ENCODE measurements around the gene PIK3C2B.

Gene PIK3C2B

DNA sequence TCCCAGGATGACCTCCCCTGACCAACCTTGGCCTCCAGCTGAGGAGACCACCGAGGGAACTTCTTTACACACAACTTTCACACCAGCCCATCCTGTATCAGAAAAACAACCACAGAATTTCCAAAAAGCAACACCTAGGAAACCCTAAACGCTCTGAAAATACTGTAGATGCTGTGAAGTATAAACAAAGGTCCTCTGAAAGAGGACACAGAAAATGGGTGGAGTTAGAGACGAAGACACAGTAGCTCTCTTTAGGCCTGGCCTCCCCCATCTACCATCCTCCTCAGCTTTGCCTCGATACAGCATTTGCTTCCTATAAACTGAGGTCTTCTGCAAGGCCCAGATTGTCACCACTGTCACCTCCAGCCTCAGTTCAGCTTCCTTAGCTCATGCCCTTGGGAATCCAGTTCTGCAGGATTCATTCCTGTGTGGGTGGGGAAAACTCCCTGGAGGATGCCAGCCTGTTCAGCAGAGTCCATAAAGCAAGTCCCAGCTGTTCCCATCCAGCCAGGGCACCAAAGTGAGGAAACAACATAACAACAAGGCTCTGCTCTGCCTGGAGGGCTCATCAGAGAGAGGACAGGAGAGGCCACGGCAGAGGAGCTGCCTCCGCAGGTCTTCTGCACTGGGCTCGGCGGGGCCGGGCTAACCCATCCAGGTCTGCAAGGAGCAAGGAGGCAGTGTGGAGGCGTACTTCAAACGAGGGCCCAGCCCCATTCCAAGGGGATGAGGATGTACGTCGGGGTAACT, 15.0 kb downstream of the PIK3C2B start:
- no peak for DNase-seq (ENCODE audit: low spot score)

- DNase-seq (ENCODE audit: low spot score) = no peak
These were observed 15.7 kb downstream of the PIK3C2B start for GRCh38 chr1:204478921-204479320.

DNA sequence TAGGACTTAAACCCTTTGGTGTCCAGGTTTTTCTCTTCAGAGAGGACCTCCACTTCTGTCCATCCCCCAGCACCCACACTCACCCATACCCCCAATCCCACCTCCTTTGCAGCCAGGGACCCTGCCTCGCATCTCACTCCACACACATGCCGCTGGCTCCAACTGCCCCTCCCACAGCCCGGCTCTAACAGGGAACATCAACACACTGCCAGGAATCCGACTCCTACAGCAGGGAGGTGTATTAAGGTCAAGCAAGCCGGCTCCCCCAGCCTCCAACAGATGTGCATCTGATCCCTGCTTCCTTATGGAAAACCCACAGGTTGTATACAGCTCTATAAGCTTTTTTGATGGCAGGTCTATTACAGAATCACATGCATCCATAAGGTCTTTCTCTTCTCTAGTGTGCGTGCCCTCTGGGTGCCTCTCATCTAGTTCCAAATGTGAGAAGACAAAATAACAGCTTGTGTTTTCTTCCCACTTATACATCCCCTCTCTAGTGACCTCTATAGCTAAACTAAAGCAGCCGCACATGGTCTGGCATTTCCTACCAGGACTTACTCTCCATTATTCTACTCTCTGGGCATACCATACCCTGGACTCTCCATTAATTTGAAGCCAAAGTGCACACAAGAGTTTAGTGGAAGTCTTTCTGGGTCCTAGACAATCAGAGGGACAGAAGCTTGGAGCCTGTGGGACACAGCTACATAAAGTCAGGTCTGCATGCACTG, 16.3 kb downstream of the PIK3C2B start:
- no peak for DNase-seq (ENCODE audit: low spot score)

- no peak for DNase-seq (ENCODE audit: low spot score)
These were observed 17.4 kb downstream of the PIK3C2B start for GRCh38 chr1:204477036-204477740.

DNA sequence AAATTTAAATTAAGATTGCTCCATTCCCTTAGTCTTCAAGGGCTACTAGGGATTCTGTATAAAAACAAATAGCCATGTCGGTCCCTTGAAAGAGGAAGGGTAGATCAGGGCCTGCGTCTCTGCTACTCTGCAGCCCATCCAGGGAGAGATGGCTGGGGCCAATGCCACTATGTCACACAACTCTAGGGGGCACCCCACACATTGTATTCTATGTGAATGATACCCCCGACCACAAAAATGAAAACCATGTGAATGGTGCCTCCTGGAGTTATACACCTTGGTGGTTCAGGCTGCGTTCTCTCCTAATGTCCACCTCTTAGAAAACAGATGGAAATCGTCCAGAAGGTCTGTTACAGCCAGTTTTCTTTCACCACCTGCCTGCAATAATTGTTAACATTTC, 18.0 kb downstream of the PIK3C2B start:
- no peak for DNase-seq (ENCODE audit: low spot score)

DNA sequence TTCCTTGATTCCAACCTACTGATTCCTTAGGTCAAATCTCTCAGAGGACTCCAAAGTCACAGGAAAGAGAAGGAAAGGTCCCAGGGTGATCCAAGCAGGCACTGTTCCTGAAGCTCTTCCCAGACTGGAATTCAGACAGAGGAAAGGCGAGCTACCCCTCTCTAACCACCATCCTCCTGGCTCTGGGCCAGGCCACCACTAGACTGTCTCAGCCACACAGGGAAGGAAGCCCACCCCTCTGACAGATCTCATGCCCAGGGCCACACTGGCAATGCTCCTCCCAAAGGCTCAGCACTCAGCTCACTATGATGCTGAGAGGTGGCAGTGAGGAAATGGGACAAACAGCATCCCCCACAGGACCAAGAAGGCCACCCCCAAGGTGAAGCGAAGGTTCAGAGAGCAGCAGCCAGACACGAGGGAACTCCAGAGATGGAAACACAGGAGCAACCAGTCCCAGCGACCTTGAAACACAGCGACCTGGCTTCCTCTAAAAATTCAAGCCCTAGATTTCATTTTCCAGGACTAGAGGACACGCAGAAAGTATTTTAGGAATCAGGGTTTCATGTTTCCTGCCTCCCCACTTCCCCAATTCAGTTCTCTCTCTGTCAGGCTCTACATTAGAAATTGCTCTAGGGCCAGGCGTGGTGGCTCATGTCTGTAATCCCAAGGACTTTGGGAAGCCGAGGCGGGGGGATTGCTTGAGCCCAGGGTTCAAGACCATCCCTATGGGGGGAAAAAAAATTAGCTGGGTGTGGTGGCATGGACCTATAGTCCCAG, 18.8 kb downstream of the PIK3C2B start:
- DNase-seq (ENCODE audit: low spot score) = no peak

DNA sequence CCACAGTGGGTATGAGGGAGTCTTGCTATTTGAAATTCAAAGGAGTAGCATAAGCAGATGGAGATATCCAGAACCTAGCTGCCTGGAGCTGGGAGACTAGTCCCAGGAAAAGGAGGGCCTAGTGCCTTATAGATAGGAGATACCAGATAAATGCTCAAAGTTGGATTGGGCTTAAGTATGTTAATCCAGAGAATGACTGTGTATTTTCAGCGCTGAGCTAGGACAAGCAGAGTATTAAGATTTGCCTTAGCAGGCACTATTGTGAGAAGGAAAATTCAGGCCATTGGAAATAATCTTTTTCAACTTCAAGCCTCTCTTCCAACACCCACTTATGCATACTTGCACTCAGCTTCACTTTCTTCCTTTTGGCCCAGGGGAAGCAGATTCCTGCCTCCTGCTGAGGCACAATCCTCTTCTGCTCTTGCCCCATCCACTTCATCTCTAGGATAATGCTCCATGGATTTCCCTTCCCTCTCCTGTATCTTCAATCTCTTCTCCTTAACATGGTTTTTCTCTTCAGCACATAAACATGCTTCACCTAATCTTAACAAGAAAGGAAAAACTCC, 21.1 kb downstream of the PIK3C2B start:
- DNase-seq (ENCODE audit: low spot score) = no peak

GRCh38 chr1:204472660-204473059, 21.9 kb downstream of the PIK3C2B start:
- no peak for DNase-seq (ENCODE audit: low spot score)

DNA sequence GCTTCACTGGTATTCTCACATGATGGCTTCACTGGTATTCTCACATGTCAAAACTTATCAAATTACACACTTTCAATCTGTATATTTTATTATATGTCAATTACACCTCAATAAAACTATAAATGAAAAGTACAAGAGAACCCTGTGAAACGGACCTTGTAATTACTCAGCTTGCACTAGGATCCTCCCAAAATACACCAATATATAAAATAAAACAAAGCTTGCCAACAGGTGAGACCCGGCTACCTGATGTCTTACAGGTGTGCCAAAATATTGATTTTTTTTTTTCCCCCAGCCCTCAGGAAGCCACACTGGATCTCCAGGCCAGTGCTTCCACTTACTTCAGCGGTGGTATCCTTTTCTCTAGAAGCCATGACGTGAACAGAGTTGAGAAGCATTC, 22.9 kb downstream of the PIK3C2B start:
- no peak for DNase-seq (ENCODE audit: low spot score)

GRCh38 chr1:204469304-204469703, 25.3 kb downstream of the PIK3C2B start:
- no peak for DNase-seq (ENCODE audit: low spot score)

GRCh38 chr1:204468766-204469302, 25.8 kb downstream of the PIK3C2B start:
- DNase-seq (ENCODE audit: low spot score) = no peak

GRCh38 chr1:204468206-204468605, 26.4 kb downstream of the PIK3C2B start:
- DNase-seq (ENCODE audit: low spot score) = no peak

GRCh38 chr1:204466416-204467405, 27.9 kb downstream of the PIK3C2B start:
- DNase-seq (ENCODE audit: low spot score) = no peak

GRCh38 chr1:204465546-204466415, 28.8 kb downstream of the PIK3C2B start:
- peak; percentile 25 for DNase-seq (ENCODE audit: low spot score)

DNA sequence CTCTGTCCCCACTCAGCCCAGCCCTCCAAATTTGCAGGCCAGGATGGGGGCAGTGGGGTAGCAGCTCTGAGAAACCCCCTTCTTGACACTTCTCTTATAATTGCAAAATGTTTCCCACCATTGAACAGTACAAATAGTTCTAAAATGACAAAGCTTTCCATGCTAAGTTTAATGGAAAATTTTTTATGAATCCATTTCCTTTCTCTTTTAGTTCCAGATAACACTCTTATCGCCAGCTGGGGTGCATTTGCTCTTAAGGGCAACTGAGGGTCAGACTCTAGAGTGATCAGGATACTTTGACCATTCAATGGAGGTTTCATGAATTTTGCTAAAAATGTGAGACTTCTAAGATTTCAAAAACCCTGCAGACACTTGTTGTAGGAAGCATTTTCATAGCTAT, 29.9 kb downstream of the PIK3C2B start:
- no peak for DNase-seq (ENCODE audit: low spot score)

DNA sequence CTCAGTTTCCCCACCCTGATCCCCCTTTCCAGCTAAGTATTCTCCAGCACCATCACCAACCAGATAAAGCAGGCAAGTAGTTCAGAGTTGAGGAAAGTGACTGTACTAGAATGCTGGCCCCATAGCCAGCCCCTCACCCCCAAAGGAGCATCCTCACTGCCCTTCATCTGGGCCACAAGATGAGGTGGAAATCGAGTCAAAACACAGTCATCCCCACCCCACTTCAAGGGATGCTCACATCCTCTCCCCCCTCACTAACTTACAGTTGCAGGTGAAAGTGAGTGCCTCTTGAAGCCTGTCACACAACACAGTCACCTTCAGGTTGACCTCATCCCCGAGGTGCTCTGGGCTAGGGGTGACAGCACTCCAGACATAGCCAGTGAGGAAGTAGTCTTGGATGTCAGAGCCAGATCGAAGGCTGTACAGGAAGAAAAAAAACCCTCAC, 30.4 kb downstream of the PIK3C2B start:
- no peak for DNase-seq (ENCODE audit: low spot score)

DNA sequence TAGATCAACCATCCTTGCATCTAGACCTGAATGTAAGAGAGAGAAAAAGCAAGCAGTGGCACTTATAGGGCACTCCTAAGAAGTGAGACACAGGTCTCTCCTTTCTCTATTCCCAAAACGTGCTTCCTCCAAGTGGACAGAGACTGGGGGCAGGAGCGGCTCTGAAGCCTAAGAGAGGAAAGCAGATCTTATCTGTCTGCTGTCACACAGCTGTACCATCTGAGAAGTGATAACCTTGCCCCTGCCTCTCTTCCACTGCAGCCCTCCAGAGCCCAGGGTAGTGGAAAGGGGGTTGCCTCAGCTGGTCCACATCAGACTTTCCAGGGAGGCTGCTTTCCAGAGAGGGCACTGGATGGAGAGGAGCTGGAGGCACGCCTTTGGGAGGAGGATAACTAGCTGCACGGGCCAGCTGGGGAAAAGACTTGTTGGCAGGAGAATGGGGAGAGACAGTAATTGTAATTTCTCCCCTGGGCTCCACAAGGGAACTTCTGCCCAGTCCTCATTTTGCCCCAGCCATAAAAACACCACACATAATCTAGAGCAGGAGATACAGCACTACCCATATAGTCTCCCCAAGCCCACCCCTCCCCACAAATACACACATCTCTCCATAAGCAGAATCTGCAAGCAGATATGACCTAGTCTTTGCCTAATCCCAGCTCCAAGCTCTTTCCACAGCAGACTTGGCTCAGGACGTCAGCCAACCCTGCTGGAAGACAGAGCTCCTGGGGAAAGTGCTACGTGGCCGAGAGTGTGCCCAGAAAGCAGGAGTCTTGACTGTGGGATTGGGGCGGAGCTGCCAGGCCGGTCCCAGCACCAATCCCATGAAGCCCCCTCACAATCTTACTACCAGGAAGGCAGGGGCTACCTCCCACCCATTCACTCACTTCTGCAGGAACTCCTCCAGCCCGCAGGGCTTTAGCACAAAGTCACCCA, 31.2 kb downstream of the PIK3C2B start:
- no peak for DNase-seq (ENCODE audit: low spot score)

DNA sequence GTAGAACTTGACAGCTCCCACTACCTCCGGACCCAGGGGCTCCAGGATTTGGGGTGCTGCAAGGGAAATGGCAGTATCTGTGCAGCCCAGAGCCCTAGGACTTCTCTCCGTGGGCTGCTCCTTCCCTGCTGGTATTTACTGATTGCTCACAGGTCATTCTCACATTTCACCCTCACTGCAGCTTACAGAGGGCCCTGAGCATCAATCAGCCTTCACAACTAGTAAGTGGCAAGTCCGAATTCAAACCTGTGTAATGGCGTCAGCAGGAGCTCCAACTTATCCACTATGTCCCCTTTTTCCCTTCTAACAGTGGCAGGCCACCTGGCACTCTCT, 32.4 kb downstream of the PIK3C2B start:
- DNase-seq (ENCODE audit: low spot score) = no peak

Data from NAMALWA (cell line).